ENCODE results near the gene MALL.
"Not testable (repeated sequence)": the region's sequence is repeated elsewhere in the genome, so short reads cannot be mapped to it uniquely, and the experiment has no call there.

Gene MALL

GRCh38 chr2:110115291-110116032, at the start of gene MALL:
MALL (minus strand) TSS chr2:110115822; CDS start chr2:110115792, 30 bp downstream.
- Mint-ChIP-seq H3K9me3 (peaks cover 0 to 2% of the 10 kb centered on the region in 2 donors), H3K4me1 (peaks cover 20% of the 10 kb centered on the region), H3K27ac (no peak within 1 kb of the TSS), H3K27me3 (peaks cover 93% of the 10 kb centered on the region), H3K4me3 (peak within 1 kb of the TSS in 1 of 2 donors; percentile 46)
- DNase-seq = no peak
- ATAC-seq = peak; percentile 39

- no peak overlapping the region for H3K27ac Mint-ChIP-seq
- DNase-seq (peak; percentile 5 to 18), ATAC-seq (peak; percentile 74)
- H3K9me3 Mint-ChIP-seq = peaks cover 14 to 26% of the 10 kb centered on the region in 2 donors
- no peak overlapping the region for H3K4me3 Mint-ChIP-seq
- H3K27me3 Mint-ChIP-seq = no peaks in the 10 kb centered on the region
- H3K4me1 Mint-ChIP-seq = peaks cover 4% of the 10 kb centered on the region
Measured at GRCh38 chr2:110157153-110157793, 41.7 kb upstream of the MALL start.

- not testable (repeated sequence) for H3K4me1 Mint-ChIP-seq, DNase-seq, H3K27ac Mint-ChIP-seq, H3K27me3 Mint-ChIP-seq, ATAC-seq, H3K4me3 Mint-ChIP-seq
- peaks cover 20 to 26% of the 10 kb centered on the region in 2 donors for H3K9me3 Mint-ChIP-seq
Measured at GRCh38 chr2:110154828-110155227, 39.2 kb upstream of the MALL start.

GRCh38 chr2:110154188-110154587, 38.6 kb upstream of the MALL start:
- not testable (repeated sequence) for DNase-seq, ATAC-seq, H3K4me3 Mint-ChIP-seq, H3K27me3 Mint-ChIP-seq, H3K27ac Mint-ChIP-seq
- Mint-ChIP-seq H3K9me3 (peaks cover 20 to 26% of the 10 kb centered on the region in 2 donors), H3K4me1 (peaks cover 15% of the 10 kb centered on the region)

GRCh38 chr2:110153416-110153815, 37.8 kb upstream of the MALL start:
- Mint-ChIP-seq H3K9me3 (peaks cover 20 to 27% of the 10 kb centered on the region in 2 donors), H3K27ac (peak overlapping the region in 1 of 2 donors; percentile 9), H3K27me3 (no peaks in the 10 kb centered on the region), H3K4me1 (peaks cover 17% of the 10 kb centered on the region), H3K4me3 (no peak overlapping the region)
- DNase-seq (no peak), ATAC-seq (no peak)

- Mint-ChIP-seq H3K9me3 (peaks cover 20 to 32% of the 10 kb centered on the region in 2 donors), H3K4me1 (peaks cover 17% of the 10 kb centered on the region), H3K27ac (peak overlapping the region in 1 of 2 donors; percentile 9), H3K27me3 (no peaks in the 10 kb centered on the region), H3K4me3 (no peak overlapping the region)
- DNase-seq = no peak
- ATAC-seq = no peak
Measured at GRCh38 chr2:110152943-110153342, 37.3 kb upstream of the MALL start.

- ATAC-seq = peak; percentile 55
- Mint-ChIP-seq H3K4me3 (no peak overlapping the region), H3K27me3 (no peaks in the 10 kb centered on the region), H3K9me3 (peaks cover 14 to 16% of the 10 kb centered on the region in 2 donors), H3K4me1 (peaks cover 13% of the 10 kb centered on the region), H3K27ac (peak overlapping the region; percentile 9 to 58)
- DNase-seq = no peak
Measured at GRCh38 chr2:110149330-110150220, 34.0 kb upstream of the MALL start.

- H3K9me3 Mint-ChIP-seq = peaks cover 3 to 7% of the 10 kb centered on the region in 2 donors
- no peak overlapping the region for H3K27ac Mint-ChIP-seq
- no peaks in the 10 kb centered on the region for H3K27me3 Mint-ChIP-seq
- H3K4me3 Mint-ChIP-seq = no peak overlapping the region
- ATAC-seq (no peak), DNase-seq (no peak)
- peaks cover 18% of the 10 kb centered on the region for H3K4me1 Mint-ChIP-seq
Measured at GRCh38 chr2:110146945-110147332, 31.3 kb upstream of the MALL start.

GRCh38 chr2:110146183-110146944, 30.7 kb upstream of the MALL start:
- H3K27ac Mint-ChIP-seq = no peak overlapping the region
- peaks cover 18% of the 10 kb centered on the region for H3K4me1 Mint-ChIP-seq
- DNase-seq (no peak), ATAC-seq (no peak)
- peaks cover 0 to 7% of the 10 kb centered on the region in 2 donors for H3K9me3 Mint-ChIP-seq
- H3K27me3 Mint-ChIP-seq = no peaks in the 10 kb centered on the region
- no peak overlapping the region for H3K4me3 Mint-ChIP-seq

GRCh38 chr2:110143982-110144381, 28.4 kb upstream of the MALL start:
- Mint-ChIP-seq H3K4me1 (peaks cover 5% of the 10 kb centered on the region), H3K4me3 (no peak overlapping the region), H3K27ac (no peak overlapping the region), H3K27me3 (no peaks in the 10 kb centered on the region), H3K9me3 (peaks cover 0 to 7% of the 10 kb centered on the region in 2 donors)
- ATAC-seq (peak; percentile 56), DNase-seq (no peak)

- Mint-ChIP-seq H3K27ac (no peak overlapping the region), H3K4me3 (no peak overlapping the region), H3K9me3 (no peaks in the 10 kb centered on the region), H3K27me3 (no peaks in the 10 kb centered on the region), H3K4me1 (peaks cover 5% of the 10 kb centered on the region)
- DNase-seq (no peak), ATAC-seq (no peak)
Measured at GRCh38 chr2:110140401-110140800, 24.8 kb upstream of the MALL start.

- ATAC-seq (no peak), DNase-seq (no peak)
- no peak overlapping the region for H3K4me3 Mint-ChIP-seq
- no peak overlapping the region for H3K27ac Mint-ChIP-seq
- peaks cover 12 to 16% of the 10 kb centered on the region in 2 donors for H3K9me3 Mint-ChIP-seq
- no peaks in the 10 kb centered on the region for H3K27me3 Mint-ChIP-seq
- H3K4me1 Mint-ChIP-seq = no peaks in the 10 kb centered on the region
Measured at GRCh38 chr2:110134025-110134424, 18.4 kb upstream of the MALL start.

GRCh38 chr2:110131166-110131565, 15.5 kb upstream of the MALL start:
- Mint-ChIP-seq H3K27ac (no peak overlapping the region), H3K4me1 (no peaks in the 10 kb centered on the region), H3K9me3 (peaks cover 12 to 16% of the 10 kb centered on the region in 2 donors), H3K27me3 (no peaks in the 10 kb centered on the region), H3K4me3 (no peak overlapping the region)
- ATAC-seq (no peak), DNase-seq (no peak)

- no peak for ATAC-seq
- DNase-seq = no peak
- Mint-ChIP-seq H3K9me3 (peaks cover 12 to 16% of the 10 kb centered on the region in 2 donors), H3K27ac (no peak overlapping the region), H3K4me3 (no peak overlapping the region), H3K27me3 (no peaks in the 10 kb centered on the region), H3K4me1 (no peaks in the 10 kb centered on the region)
Measured at GRCh38 chr2:110130757-110131156, 15.1 kb upstream of the MALL start.

- DNase-seq (no peak), ATAC-seq (no peak)
- Mint-ChIP-seq H3K9me3 (no peaks in the 10 kb centered on the region), H3K4me1 (no peaks in the 10 kb centered on the region), H3K27me3 (no peaks in the 10 kb centered on the region), H3K27ac (no peak overlapping the region), H3K4me3 (no peak overlapping the region)
Measured at GRCh38 chr2:110126906-110127305, 11.3 kb upstream of the MALL start.
